OCI-LY3 (cell line): ENCODE results near the gene SF3B6.

Experiments
- CTCF ChIP-seq: fragments of 200-600, 300-600 bp; sonication (generic); IDR thresholded peaks from 2 replicates; pipeline ENCODE4 v1.5.1; 2014; ENCODE audit warnings: antibody characterized with exemption, low read length, low read depth
- EZH2phosphoT487 ChIP-seq: fragments of 200-600 bp; shearing (Covaris generic); IDR thresholded peaks from 2 replicates; pipeline ENCODE4 v1.6.1; 2018; ENCODE audit warnings: antibody characterized with exemption, mixed run types, low read depth

- TF ChIP-seq CTCF (no peak), EZH2phosphoT487 (no peak)
Measured at GRCh38 chr2:24026233-24026632, 49.9 kb downstream of the SF3B6 start.
